ENCODE results near the gene UGT8. TPM values are rescaled to one million over a fixed set of nuclear protein-coding genes. Genes with fewer than 3 reads are reported as not detected.

UGT8 gene
- total RNA-seq, 2 experiments from 2014 or later = 0.11 TPM; not detected in 1

DNA sequence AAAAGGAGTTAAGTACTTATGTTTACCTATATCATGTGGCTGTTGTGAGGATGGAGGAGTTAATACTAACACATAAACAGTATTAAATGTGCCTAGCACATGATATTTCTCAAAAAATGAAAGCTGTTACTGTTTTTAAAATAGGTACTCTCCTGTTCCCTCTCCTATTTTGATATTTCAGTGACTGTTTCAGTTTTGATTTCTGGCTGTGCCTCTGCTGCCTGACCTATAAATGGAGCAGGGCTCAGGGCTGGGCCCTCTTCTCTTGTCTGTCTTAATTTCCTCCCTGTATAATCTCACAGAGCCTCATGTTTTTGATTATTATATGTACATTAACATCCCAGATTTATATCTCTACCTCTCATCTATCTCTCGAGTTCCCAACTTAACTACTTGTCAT is 93.3 kb downstream of the UGT8 start:
- no peak overlapping the region for H3K4me3 ChIP-seq (ENCODE audit: low read length)
- no peaks in the 10 kb centered on the region for H3K27me3 ChIP-seq (ENCODE audit: control insufficient read depth in 1 of 2, insufficient read depth in 2 of 2, low read length in 2 of 2)
- no peaks in the 10 kb centered on the region for H3K36me3 Mint-ChIP-seq (ENCODE audit: low read depth)
- no peak for DNase-seq
- no peak overlapping the region for H3K27ac ChIP-seq (ENCODE audit: low read depth in 1 of 2, low read length in 2 of 2)
- no peaks in the 10 kb centered on the region for H3K9me3 ChIP-seq (ENCODE audit: control insufficient read depth in 1 of 2, insufficient read depth in 1 of 2, low read length in 2 of 2)
- intact Hi-C loops (cut with DNase I, micrococcal nuclease) = loop anchor here in 1 of 2 experiments (10.0 kb wide), 2 partner anchors 307 to 1927 kb away; no protein-coding TSS in a partner anchor
- peaks cover 10% of the 10 kb centered on the region for H3K27me3 Mint-ChIP-seq
- CTCF ChIA-PET = no interaction called here
- no peaks in the 10 kb centered on the region for H3K36me3 ChIP-seq (ENCODE audit: insufficient read depth, low read length)
- no peaks in the 10 kb centered on the region for H3K4me1 ChIP-seq (ENCODE audit: insufficient read depth, low read length)
- ATAC-seq (ENCODE audit: poor library complexity) = no peak
- TF ChIP-seq CTCF (IDR thresholded peaks at IDR 0.05) = no peak
- no peaks in the 10 kb centered on the region for H3K9me3 Mint-ChIP-seq
- no peaks in the 10 kb centered on the region for H3K4me1 Mint-ChIP-seq (ENCODE audit: low read depth)
- no peak overlapping the region for H3K27ac Mint-ChIP-seq
- no peak overlapping the region for H3K4me3 Mint-ChIP-seq
- POLR2A ChIA-PET = no interaction called here

- ATAC-seq (ENCODE audit: poor library complexity) = no peak
- H3K4me3 ChIP-seq (ENCODE audit: low read length) = no peak overlapping the region
- Mint-ChIP-seq H3K4me1 (ENCODE audit: low read depth) (no peaks in the 10 kb centered on the region), H3K36me3 (ENCODE audit: low read depth) (no peaks in the 10 kb centered on the region), H3K27me3 (peaks cover 10% of the 10 kb centered on the region), H3K4me3 (no peak overlapping the region), H3K9me3 (no peaks in the 10 kb centered on the region), H3K27ac (no peak overlapping the region)
- no peaks in the 10 kb centered on the region for H3K4me1 ChIP-seq (ENCODE audit: insufficient read depth, low read length)
- no peaks in the 10 kb centered on the region for H3K9me3 ChIP-seq (ENCODE audit: control insufficient read depth in 1 of 2, insufficient read depth in 1 of 2, low read length in 2 of 2)
- DNase-seq = no peak
- H3K27ac ChIP-seq (ENCODE audit: low read depth in 1 of 2, low read length in 2 of 2) = no peak overlapping the region
- no peaks in the 10 kb centered on the region for H3K27me3 ChIP-seq (ENCODE audit: control insufficient read depth in 1 of 2, insufficient read depth in 2 of 2, low read length in 2 of 2)
- intact Hi-C loops (cut with DNase I, micrococcal nuclease) = loop anchor here in 1 of 2 experiments (10.0 kb wide), 2 partner anchors 308 to 1928 kb away; no protein-coding TSS in a partner anchor
- ChIA-PET POLR2A (no interaction called here), CTCF (no interaction called here)
- TF ChIP-seq CTCF (IDR thresholded peaks at IDR 0.05) = no peak
- no peaks in the 10 kb centered on the region for H3K36me3 ChIP-seq (ENCODE audit: insufficient read depth, low read length)
Measured at GRCh38 chr4:114692958-114693357, 94.4 kb downstream of the UGT8 start.

DNA sequence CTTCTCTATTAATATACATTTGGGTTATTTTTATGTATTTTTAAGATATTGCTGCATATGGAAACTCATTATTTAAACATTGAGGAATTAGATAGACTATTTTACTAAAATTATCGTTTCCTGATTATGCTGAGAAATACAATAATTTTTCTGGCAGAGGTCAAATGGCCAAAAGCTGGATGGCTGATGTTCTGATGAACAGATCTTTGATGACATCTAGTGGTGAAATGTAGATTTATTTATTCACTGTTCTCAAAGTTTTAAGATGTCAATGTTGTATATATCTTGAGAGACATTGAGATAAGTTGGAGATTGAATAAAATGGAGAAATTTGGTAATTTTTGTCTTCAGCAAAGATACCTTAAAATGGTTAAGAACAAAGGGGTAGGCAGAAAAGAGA is 96.2 kb downstream of the UGT8 start:
- Mint-ChIP-seq H3K9me3 (no peaks in the 10 kb centered on the region), H3K36me3 (ENCODE audit: low read depth) (no peaks in the 10 kb centered on the region), H3K4me3 (no peak overlapping the region), H3K27ac (no peak overlapping the region), H3K4me1 (ENCODE audit: low read depth) (no peaks in the 10 kb centered on the region), H3K27me3 (peaks cover 7% of the 10 kb centered on the region)
- H3K9me3 ChIP-seq (ENCODE audit: control insufficient read depth in 1 of 2, insufficient read depth in 1 of 2, low read length in 2 of 2) = no peaks in the 10 kb centered on the region
- no peak overlapping the region for H3K27ac ChIP-seq (ENCODE audit: low read depth in 1 of 2, low read length in 2 of 2)
- H3K36me3 ChIP-seq (ENCODE audit: insufficient read depth, low read length) = no peaks in the 10 kb centered on the region
- ChIA-PET CTCF (no interaction called here), POLR2A (no interaction called here)
- peak in 3 of 14 experiments; percentile 25 to 40 (median 29) for DNase-seq
- no peaks in the 10 kb centered on the region for H3K4me1 ChIP-seq (ENCODE audit: insufficient read depth, low read length)
- intact Hi-C loops (cut with DNase I, micrococcal nuclease) = loop anchor here (1.0 to 10.0 kb wide), 3 partner anchors 310 to 1930 kb away; no protein-coding TSS in a partner anchor
- ATAC-seq (ENCODE audit: poor library complexity) = no peak
- no peak overlapping the region for H3K4me3 ChIP-seq (ENCODE audit: low read length)
- peak; percentile 73 for TF ChIP-seq CTCF (IDR thresholded peaks at IDR 0.05)
- no peaks in the 10 kb centered on the region for H3K27me3 ChIP-seq (ENCODE audit: control insufficient read depth in 1 of 2, insufficient read depth in 2 of 2, low read length in 2 of 2)
